Panc1 (cell line): ENCODE data around the gene KCNMA1. TPM values are rescaled to one million over a fixed set of nuclear protein-coding genes. Genes with fewer than 3 reads are reported as not detected.

ENCODE experiments used
- ATAC-seq: fragments of 200-7000 bp; cut with Tn5 transposase; 2 replicates; pipeline ENCODE4 v1.9.1; 2020; ENCODE audit warnings: mild to moderate bottlenecking, moderate library complexity
- BruUV-seq: library from RNA; stranded (reverse); fragments of 400-500 nt; replicated peaks from 2 replicates; lab custom pipeline; 2021; lab: Mats Ljungman, UMichigan
- CTCF ChIA-PET: fragments of 300-600 bp; sonication (Branson Sonifier 250); formaldehyde crosslinking; loops from one replicate; lab custom pipeline; 2022; ENCODE audit warnings: antibody characterized with exemption; lab: Charles Lee
- POLR2A ChIA-PET: fragments of 300-600 bp; sonication (Branson Sonifier 250); formaldehyde crosslinking; loops from one replicate; lab custom pipeline; 2022; ENCODE audit warnings: antibody characterized with exemption; lab: Charles Lee
- DNase-seq: peaks from one replicate; pipeline ENCODE4 v3.0.0-alpha.2; 2010; ENCODE audit warnings: low read depth, low spot score
- H3K27ac ChIP-seq: 2 replicates; pipeline ENCODE4 v1.5.1; 2011; ENCODE audit warnings: mild to moderate bottlenecking, low read length, inconsistent platforms
- H3K27me3 ChIP-seq: fragments of 200-500 bp; sonication (Bioruptor generic); 2 replicates; pipeline ENCODE4 v1.6.0; 2014; ENCODE audit warnings: low read length, inconsistent platforms; ENCODE audit not compliant: control insufficient read depth, insufficient read depth
- H3K36me3 ChIP-seq: fragments of 200-500 bp; sonication (Bioruptor generic); 2 replicates; pipeline ENCODE4 v1.5.1; 2014; ENCODE audit warnings: inconsistent platforms, mild to moderate bottlenecking, low read length, moderate library complexity; ENCODE audit not compliant: control insufficient read depth, insufficient read depth
- H3K4me1 ChIP-seq: 2 replicates; pipeline ENCODE4 v1.5.1; 2011; ENCODE audit warnings: inconsistent platforms, mild to moderate bottlenecking, low read length, moderate library complexity; ENCODE audit not compliant: control insufficient read depth, insufficient read depth
- H3K4me3 ChIP-seq, 2 experiments: 2 replicates each; pipeline ENCODE4 v1.5.1; 2011 to 2012; ENCODE audit warnings: low read depth in 2 of 2, low read length in 2 of 2, mild to moderate bottlenecking in 2 of 2, inconsistent platforms in 1 of 2, moderate library complexity in 1 of 2
- H3K9me3 ChIP-seq: fragments of 200-500 bp; sonication (Bioruptor generic); 2 replicates; pipeline ENCODE4 v1.5.1; 2014; ENCODE audit warnings: low read depth, mild to moderate bottlenecking, inconsistent platforms, low read length, moderate library complexity; ENCODE audit not compliant: control insufficient read depth, insufficient read depth
- CTCF ChIP-seq: fragments of 450-650 bp; IDR thresholded peaks from 2 replicates; pipeline ENCODE4 v1.5.1; 2017; ENCODE audit warnings: mild to moderate bottlenecking
- POLR2AphosphoS5 ChIP-seq: IDR thresholded peaks from 2 replicates; pipeline ENCODE4 v1.6.1; 2012; ENCODE audit warnings: mild to moderate bottlenecking, low read depth, low read length, moderate library complexity
- REST ChIP-seq, 2 experiments: IDR thresholded peaks; 2 replicates each; pipeline ENCODE4 v1.6.1; 2011 to 2012; ENCODE audit warnings: low read depth in 2 of 2, control low read depth in 1 of 2, low read length in 1 of 2, mild to moderate bottlenecking in 1 of 2, moderate library complexity in 1 of 2; ENCODE audit not compliant: insufficient read depth in 1 of 2
- SIN3A ChIP-seq: IDR thresholded peaks from 2 replicates; pipeline ENCODE4 v1.6.1; 2012; ENCODE audit warnings: low read depth, mild to moderate bottlenecking, low read length, moderate library complexity, borderline replicate concordance; ENCODE audit not compliant: insufficient read depth
- TCF7L2 ChIP-seq: IDR thresholded peaks from 2 replicates; pipeline ENCODE4 v1.6.1; 2011; ENCODE audit warnings: mild to moderate bottlenecking, low read depth, low read length, inconsistent platforms
- in situ Hi-C: cut with HindIII; loops from 2 replicates; pipeline ENCODE4 v1.10.0; 2016; ENCODE audit warnings: low sequenced_read_pairs, low pct_unique_long_range_greater_than_20kb
- intact Hi-C: fragments of 100-400 bp; cut with micrococcal nuclease; formaldehyde crosslinking; loops from one replicate; pipeline ENCODE4 v1.10.0; 2022; ENCODE audit not compliant: unreplicated experiment
- total RNA-seq: library from RNA; stranded (reverse); gene quantifications from one replicate; pipeline ENCODE4 v1.2.1, GENCODE V29; 2021; ENCODE audit not compliant: unreplicated experiment

The KCNMA1 gene
- total RNA-seq, 1 experiment from 2014 or later = 91.9 TPM

- TF ChIP-seq TCF7L2 (no peak), CTCF (no peak), REST (IDR thresholded peaks at IDR 0.05; ENCODE audit: insufficient read depth in 1 of 2, low read depth in 2 of 2, low read length in 1 of 2) (no peak), SIN3A (no peak), POLR2AphosphoS5 (no peak)
- CTCF ChIA-PET = no interaction called here
- no peak overlapping the region for H3K4me3 ChIP-seq
- POLR2A ChIA-PET = no interaction called here
- no peaks in the 10 kb centered on the region for H3K9me3 ChIP-seq
- no TSS peak for BruUV-seq
- H3K4me1 ChIP-seq = peaks cover 59% of the 10 kb centered on the region
- in situ Hi-C loops (no loop called here), intact Hi-C loops (no loop called here)
- no peaks in the 10 kb centered on the region for H3K27me3 ChIP-seq
- DNase-seq (no peak), ATAC-seq (no peak)
- no peak overlapping the region for H3K27ac ChIP-seq
- H3K36me3 ChIP-seq = no peaks in the 10 kb centered on the region
Measured at GRCh38 chr10:77618117-77618516, 19.5 kb downstream of the KCNMA1 start.

- CTCF ChIA-PET = no interaction called here
- TF ChIP-seq POLR2AphosphoS5 = no peak
- no peak for TF ChIP-seq TCF7L2
- TF ChIP-seq SIN3A = no peak
- TF ChIP-seq REST (IDR thresholded peaks at IDR 0.05; ENCODE audit: insufficient read depth in 1 of 2, low read depth in 2 of 2, low read length in 1 of 2) = no peak
- TF ChIP-seq CTCF = no peak
- peaks cover 61% of the 10 kb centered on the region for H3K4me1 ChIP-seq
- POLR2A ChIA-PET = interaction anchor here (0.6 kb wide), 1 partner anchor 154 kb away, joined by 4 read pairs; no protein-coding TSS in a partner anchor
- BruUV-seq = no TSS peak
- ATAC-seq (no peak), DNase-seq (no peak)
- intact Hi-C loops (no loop called here), in situ Hi-C loops (no loop called here)
- no peaks in the 10 kb centered on the region for H3K36me3 ChIP-seq
- H3K9me3 ChIP-seq = no peaks in the 10 kb centered on the region
- H3K27ac ChIP-seq = peak overlapping the region; percentile 15; the same call in 1 of the 2 replicates
- no peaks in the 10 kb centered on the region for H3K27me3 ChIP-seq
- no peak overlapping the region for H3K4me3 ChIP-seq
Measured at GRCh38 chr10:77616766-77617165, 20.8 kb downstream of the KCNMA1 start.
